Measurements from ENCODE around the gene KREMEN1. TPM values are rescaled to one million over a fixed set of nuclear protein-coding genes. Genes with fewer than 3 reads are reported as not detected.

Gene KREMEN1
- total and polyA plus RNA-seq, 2 experiments from 2014 or later, result 1.8 to 3.8 TPM

GRCh38 chr22:29166180-29166579 lies 93.3 kb downstream of the KREMEN1 start:
- H3K36me3 ChIP-seq (ENCODE audit: insufficient read depth), result no peaks in the 10 kb centered on the region
- no peaks in the 10 kb centered on the region for H3K4me1 ChIP-seq (ENCODE audit: insufficient read depth)
- DNase-seq (ENCODE audit: low spot score), result no peak
- no peak overlapping the region for H3K27ac Mint-ChIP-seq
- H3K36me3 Mint-ChIP-seq (ENCODE audit: low read depth), result no peaks in the 10 kb centered on the region
- no peaks in the 10 kb centered on the region for H3F3A ChIP-seq (replicated peaks; ENCODE audit: low read depth)
- TF ChIP-seq STAT1 (IDR thresholded peaks at IDR 0.05; ENCODE audit: unreplicated experiment) (no peak), CTCF (conservative IDR thresholded peaks at IDR 0.05; ENCODE audit: low read depth in 2 of 2) (no peak), POLR2AphosphoS5 (IDR thresholded peaks at IDR 0.05; ENCODE audit: low read depth) (no peak), EZH2phosphoT487 (IDR thresholded peaks at IDR 0.05; ENCODE audit: unreplicated experiment) (no peak), ZNF462 (CRISPR knock-in tag; IDR thresholded peaks at IDR 0.05) (no peak), CREB1 (CRISPR knock-in tag; IDR thresholded peaks at IDR 0.05; ENCODE audit: low read depth) (no peak), ETS1 (IDR thresholded peaks at IDR 0.05) (no peak), REST (IDR thresholded peaks at IDR 0.05; ENCODE audit: unreplicated experiment) (no peak), EZH2 (IDR thresholded peaks at IDR 0.05; ENCODE audit: low read depth, unreplicated experiment) (no peak), ZNF114 (CRISPR knock-in tag; IDR thresholded peaks at IDR 0.05) (no peak), ZNF331 (CRISPR knock-in tag; IDR thresholded peaks at IDR 0.05; ENCODE audit: low read depth) (no peak), NANOG (IDR thresholded peaks at IDR 0.05; ENCODE audit: borderline replicate concordance) (no peak), JUNB (IDR thresholded peaks at IDR 0.05; ENCODE audit: unreplicated experiment) (no peak)
- peaks cover 19% of the 10 kb centered on the region for H3K27me3 Mint-ChIP-seq (ENCODE audit: insufficient read depth, low read depth, poor library complexity)
- no peak overlapping the region for H3K4me2 ChIP-seq
- H3K27ac ChIP-seq (ENCODE audit: low read depth), result no peak overlapping the region
- H3K27me3 ChIP-seq (ENCODE audit: insufficient read depth), result no peaks in the 10 kb centered on the region
- H3K9me2 ChIP-seq (ENCODE audit: insufficient read depth), result 0 out of 2 replicates have a peak, but pooled peaks cover 3% of the 10 kb centered on the region
- H3K9me3 Mint-ChIP-seq, result no peaks in the 10 kb centered on the region
- no peak overlapping the region for H3K4me3 Mint-ChIP-seq
- no peaks in the 10 kb centered on the region for H3K4me1 Mint-ChIP-seq
- no peak overlapping the region for H2AFZ ChIP-seq
- no peak overlapping the region for H3K4me3 ChIP-seq
- no peaks in the 10 kb centered on the region for H4K20me1 ChIP-seq (replicated peaks; ENCODE audit: insufficient read depth)
- no peaks in the 10 kb centered on the region for H3K79me2 ChIP-seq (replicated peaks; ENCODE audit: insufficient read depth)
- no peak for ATAC-seq
